GM21825 (cell line): Measurements from ENCODE around the gene GRK1.

ENCODE experiments used
- ATAC-seq: cut with Tn5 transposase; IDR thresholded peaks from one replicate; pipeline ENCODE4 v1.9.1; 2021; ENCODE audit warnings: mild to moderate bottlenecking, moderate library complexity; ENCODE audit not compliant: unreplicated experiment

The GRK1 gene

GRCh38 chr13:113632706-113633484, 34.1 kb upstream of the GRK1 start:
- ATAC-seq: no peak

- ATAC-seq: no peak
Measured at GRCh38 chr13:113633485-113633873, 33.5 kb upstream of the GRK1 start.

- ATAC-seq: no peak
Measured at GRCh38 chr13:113634279-113635047, 32.6 kb upstream of the GRK1 start.

GRCh38 chr13:113635048-113635420, 32.0 kb upstream of the GRK1 start:
- ATAC-seq: no peak

GRCh38 chr13:113635709-113636108, 31.3 kb upstream of the GRK1 start:
- ATAC-seq: no peak

- no peak for ATAC-seq
Measured at GRCh38 chr13:113636266-113636963, 30.6 kb upstream of the GRK1 start.

GRCh38 chr13:113637262-113638160, 29.5 kb upstream of the GRK1 start:
- no peak for ATAC-seq

- no peak for ATAC-seq
Measured at GRCh38 chr13:113638173-113638746, 28.8 kb upstream of the GRK1 start.

- no peak for ATAC-seq
Measured at GRCh38 chr13:113638806-113639205, 28.2 kb upstream of the GRK1 start.

GRCh38 chr13:113639616-113640262, 27.3 kb upstream of the GRK1 start:
- ATAC-seq: no peak

GRCh38 chr13:113641426-113641825, 25.6 kb upstream of the GRK1 start:
- ATAC-seq: no peak

GRCh38 chr13:113642563-113642962, 24.5 kb upstream of the GRK1 start:
- no peak for ATAC-seq

GRCh38 chr13:113643593-113643992, 23.4 kb upstream of the GRK1 start:
- no peak for ATAC-seq

- ATAC-seq: no peak
Measured at GRCh38 chr13:113644800-113645199, 22.2 kb upstream of the GRK1 start.

GRCh38 chr13:113645329-113645728, 21.7 kb upstream of the GRK1 start:
- no peak for ATAC-seq

- no peak for ATAC-seq
Measured at GRCh38 chr13:113646376-113646775, 20.6 kb upstream of the GRK1 start.

- no peak for ATAC-seq
Measured at GRCh38 chr13:113646921-113647340, 20.1 kb upstream of the GRK1 start.

- ATAC-seq: no peak
Measured at GRCh38 chr13:113647351-113648215, 19.4 kb upstream of the GRK1 start.

GRCh38 chr13:113648216-113648610, 18.8 kb upstream of the GRK1 start:
- no peak for ATAC-seq
